ENCODE data around the gene ENO3.

ENO3 gene

DNA sequence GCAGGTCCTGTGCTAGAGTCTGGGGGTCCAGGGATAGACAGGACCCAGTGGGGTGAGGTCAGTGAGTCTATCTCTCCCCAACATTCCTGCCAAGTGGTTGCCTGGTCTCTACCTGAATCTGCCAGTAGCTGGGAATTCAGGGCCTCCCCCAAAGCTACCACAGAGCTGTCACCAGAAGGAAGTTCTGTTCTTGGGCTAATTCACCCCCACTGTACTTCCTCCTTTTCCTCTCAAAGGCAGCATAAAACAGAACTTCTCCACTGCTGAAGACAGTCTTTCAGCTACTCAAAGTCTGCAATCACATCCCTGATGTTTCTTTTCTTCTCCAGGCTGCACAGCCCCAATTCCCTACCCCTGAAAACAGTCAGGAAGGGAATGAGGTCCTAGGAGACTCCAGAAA lies 27.8 kb downstream of the ENO3 start:
- DNase-seq = no peak

GRCh38 chr17:4980644-4981216 lies 29.8 kb downstream of the ENO3 start:
- DNase-seq = no peak

- no peak for DNase-seq
These were observed 31.4 kb downstream of the ENO3 start for GRCh38 chr17:4982305-4982704.

- DNase-seq = no peak
These were observed 35.5 kb downstream of the ENO3 start for GRCh38 chr17:4986403-4986802.

GRCh38 chr17:4986951-4987766 lies 36.2 kb downstream of the ENO3 start, which contains the start of gene CAMTA2:
TSS of gene CAMTA2 (minus strand) at chr17:4987675. CDS start at chr17:4986222, 1,453 bp downstream.
- DNase-seq = peak; percentile 24

DNA sequence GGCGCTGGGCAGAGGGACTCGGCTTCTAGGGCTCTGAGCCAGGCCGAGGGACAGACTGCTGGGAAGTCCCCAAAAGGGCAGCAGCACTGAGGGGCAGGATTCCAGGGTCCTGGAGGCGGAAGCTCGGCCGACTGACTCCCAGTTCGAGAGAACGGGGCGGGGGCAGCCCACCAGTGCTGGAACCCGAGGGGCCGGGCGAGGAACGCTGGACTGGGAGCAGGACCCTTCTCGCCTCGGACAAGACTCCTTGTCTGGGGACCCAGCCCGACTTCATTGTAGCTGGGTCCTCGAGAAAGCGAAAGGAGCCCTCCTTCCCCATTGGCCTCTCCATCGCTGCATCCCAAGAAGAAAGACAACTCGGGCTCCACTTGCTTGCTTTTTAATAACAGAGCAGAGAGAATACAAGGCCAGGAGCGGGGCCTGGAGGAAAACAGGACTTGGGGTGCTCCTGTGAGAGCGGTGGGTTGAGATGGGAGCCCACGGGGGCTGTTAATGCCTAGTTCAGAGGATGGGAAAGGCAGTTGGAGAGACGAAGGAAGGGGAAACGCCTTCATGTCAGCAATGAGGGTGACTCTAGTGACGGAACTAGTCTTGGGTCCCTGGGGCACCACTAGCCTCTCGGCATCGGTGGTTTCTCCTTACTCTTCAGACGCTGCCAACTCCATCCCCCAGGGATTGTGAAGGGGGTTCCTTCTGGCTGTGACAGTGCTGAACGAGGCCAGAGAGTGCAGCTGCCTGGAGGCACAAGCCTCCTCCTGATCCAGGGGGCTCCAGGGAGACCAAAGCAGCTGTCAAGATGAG lies 37.0 kb downstream of the ENO3 start:
- DNase-seq = no peak

- no peak for DNase-seq
These were observed 43.2 kb downstream of the ENO3 start for GRCh38 chr17:4994081-4994595.

- DNase-seq = peak; percentile 73
These were observed 46.5 kb downstream of the ENO3 start, which contains the start of the genes INCA1 and KIF1C for GRCh38 chr17:4997302-4998026. TSS of gene INCA1 (minus strand) at chr17:4997522. CDS start at chr17:4994437, 3,085 bp downstream. TSS of gene KIF1C (plus strand) at chr17:4997950. CDS start at chr17:5000247, 2,297 bp downstream.

DNA sequence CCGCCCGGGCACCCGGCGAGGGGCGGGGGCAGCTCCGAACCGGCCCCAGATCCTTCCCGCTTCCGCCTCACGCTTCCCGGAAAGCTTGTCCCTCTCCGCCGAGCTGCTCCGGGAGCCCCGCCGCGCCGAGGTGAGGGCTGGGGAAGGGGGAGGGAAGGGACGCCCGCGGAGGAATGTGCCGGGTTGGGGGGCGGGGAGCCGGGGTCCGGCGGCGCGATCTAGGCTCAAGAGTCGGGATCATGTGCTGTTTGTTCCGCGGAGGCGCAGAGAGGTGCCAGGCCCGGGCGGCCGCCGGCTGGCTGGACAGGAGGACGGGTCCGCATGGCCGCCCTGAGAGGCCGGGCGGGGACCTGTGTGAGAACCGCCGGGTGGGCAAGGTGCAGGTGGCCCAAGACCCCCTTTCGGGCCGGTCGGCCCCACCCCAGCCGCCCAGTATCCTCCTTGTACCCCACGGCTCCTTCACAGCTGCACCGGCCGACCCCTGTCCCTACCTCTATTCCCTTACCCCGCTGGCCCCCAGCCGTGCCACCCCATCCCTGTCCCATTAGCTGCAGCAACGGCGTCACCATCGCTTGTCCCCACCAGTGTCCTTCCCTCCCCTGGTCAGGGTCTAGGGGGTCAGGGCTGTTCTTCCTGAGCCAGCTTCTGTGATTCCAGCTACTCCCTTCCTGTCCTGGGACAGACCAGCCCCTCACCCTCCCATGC lies 47.3 kb downstream of the ENO3 start:
- no peak for DNase-seq

DNA sequence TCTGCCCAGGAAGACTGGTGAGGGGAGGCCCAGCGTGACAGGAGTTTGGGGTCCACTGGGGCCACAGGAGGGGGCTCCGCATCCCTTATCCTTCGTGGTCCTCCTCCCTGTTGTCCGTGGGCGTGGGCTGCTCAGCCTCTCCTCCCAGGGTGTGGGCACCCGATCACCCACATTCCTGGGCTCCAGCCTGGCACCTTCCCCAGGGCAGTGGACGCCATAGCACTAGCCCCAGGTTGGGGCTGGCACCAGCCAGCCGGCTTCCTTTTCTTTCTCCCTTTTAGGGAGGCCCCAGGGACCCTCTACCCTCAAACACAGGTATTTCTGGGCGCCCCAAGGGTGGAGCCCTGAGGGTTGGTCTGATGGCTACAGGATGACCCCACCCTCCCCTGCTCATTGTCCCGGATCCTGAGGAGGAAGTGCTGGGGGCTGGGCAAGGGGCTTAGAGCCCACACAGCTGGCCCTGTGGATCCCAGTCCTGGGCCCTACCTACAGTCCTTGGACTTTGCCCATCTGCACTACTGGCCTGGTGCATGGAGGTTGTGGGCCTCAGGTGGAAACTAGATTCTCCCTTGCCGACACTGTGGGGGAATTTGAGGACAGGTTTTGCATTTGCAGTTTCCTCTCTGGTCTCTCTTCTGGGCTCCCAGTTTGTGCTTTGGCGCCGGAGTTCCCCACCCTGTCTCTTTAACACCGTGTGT lies 48.0 kb downstream of the ENO3 start:
- no peak for DNase-seq

DNA sequence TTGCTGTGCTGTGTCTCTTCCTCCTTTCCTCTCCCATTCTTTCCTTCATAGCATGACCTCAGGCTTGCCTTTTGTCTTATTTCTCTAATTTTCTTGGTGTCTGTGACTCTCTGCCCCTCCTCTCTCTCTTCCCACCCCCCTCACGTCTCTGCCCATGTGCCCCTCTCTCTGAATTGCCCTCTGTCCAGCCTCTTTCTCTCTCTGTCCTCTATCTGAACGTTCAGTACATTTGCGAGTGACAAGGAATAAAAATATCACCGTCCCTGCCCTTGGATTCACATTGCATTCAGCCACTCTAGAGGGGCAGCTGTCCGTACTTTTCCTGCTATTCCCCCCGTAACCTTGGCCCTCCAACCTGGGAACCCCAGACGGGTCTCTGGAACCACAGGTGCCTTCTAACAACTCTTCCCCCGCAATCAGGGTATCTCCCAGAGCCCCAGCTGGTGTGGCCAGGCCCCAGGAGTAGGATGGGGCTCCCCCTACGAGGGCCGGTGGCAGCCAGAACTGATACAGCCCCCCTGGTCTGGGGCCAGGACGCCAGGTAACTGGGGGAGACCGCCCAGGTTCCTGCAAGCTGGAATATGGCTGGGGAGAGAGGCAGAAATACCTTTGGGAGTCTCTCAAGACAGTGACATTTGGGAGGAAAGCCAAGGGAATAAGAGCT lies 48.6 kb downstream of the ENO3 start:
- no peak for DNase-seq

GRCh38 chr17:5000237-5000639 lies 49.3 kb downstream of the ENO3 start:
- DNase-seq = no peak

GRCh38 chr17:5002121-5002788 lies 51.3 kb downstream of the ENO3 start:
- DNase-seq = no peak

DNA sequence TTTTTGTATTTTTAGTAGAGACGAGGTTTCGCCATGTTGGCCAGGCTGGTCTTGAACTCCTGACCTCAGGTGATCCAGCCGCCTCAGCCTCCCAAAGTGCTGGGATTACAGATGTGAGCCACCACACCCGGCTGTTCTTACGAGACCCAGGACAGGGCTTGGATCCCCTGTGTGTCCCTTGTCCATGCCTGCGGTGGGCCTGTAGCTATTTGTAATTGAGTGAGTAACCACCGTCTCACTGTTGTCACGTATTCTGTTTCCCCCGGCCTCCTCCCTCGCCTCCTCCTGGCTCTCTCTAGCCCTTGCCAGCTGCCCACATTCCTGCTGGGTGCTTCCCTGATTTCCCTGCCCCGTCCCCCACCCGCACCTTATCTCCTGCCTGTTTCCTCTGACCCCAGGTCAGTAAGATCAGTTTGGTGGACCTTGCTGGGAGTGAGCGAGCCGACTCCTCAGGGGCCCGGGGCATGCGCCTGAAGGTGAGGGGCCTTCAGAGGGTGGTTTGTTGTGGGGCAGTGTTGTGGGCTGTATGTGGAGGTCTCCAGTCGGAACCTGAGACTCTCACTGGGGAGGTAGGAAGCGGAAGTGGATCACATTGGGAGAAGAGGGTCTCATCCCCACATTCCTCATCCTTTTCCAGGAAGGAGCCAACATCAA lies 52.4 kb downstream of the ENO3 start:
- no peak for DNase-seq

All from GOT3 (cell line).